GM19328 (cell line): Measurements from ENCODE around the gene RAB3C.

Source experiments
- ATAC-seq: cut with Tn5 transposase; IDR thresholded peaks from one replicate; pipeline ENCODE4 v1.9.1; 2021; ENCODE audit warnings: mild to moderate bottlenecking, moderate library complexity; ENCODE audit not compliant: unreplicated experiment

RAB3C gene

DNA sequence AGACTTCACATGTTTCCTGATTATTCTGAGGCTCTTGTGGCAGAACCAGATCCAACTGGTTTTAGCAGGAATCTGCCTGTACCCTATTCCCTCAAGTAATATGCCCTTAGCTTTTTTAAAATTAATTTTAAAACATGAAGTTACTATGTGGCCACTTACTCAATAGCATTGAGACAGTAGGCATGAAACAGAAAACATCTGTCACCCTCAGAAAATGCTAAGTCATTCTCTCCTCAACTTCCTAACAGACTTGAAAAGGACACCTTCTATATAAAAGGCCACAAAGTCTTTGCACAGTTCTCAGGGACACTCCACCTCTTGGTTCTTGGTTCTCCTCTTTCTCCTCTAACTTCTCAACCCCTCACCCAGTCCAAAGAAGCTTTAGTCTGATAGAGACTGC lies 277.8 kb downstream of the RAB3C start:
- ATAC-seq, result no peak

DNA sequence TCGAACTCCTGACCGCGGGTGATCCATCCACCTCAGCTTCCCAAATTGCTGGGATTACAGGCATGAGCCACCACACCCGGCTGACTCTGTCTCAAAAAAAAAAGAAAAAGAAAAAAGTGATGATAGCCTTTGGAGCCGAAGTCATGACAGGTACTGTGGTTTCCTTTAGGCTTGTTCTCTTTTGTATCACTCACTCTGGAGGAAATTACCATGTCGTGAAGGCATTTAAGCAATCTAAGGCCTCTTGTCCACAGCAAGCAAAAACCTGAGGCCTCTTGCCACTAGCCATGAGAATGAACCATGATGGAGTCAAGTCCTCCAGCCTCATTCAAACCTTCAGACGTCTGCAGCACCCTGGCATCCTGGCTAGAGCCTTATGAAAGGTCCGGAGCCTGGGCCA lies 286.1 kb downstream of the RAB3C start:
- no peak for ATAC-seq

DNA sequence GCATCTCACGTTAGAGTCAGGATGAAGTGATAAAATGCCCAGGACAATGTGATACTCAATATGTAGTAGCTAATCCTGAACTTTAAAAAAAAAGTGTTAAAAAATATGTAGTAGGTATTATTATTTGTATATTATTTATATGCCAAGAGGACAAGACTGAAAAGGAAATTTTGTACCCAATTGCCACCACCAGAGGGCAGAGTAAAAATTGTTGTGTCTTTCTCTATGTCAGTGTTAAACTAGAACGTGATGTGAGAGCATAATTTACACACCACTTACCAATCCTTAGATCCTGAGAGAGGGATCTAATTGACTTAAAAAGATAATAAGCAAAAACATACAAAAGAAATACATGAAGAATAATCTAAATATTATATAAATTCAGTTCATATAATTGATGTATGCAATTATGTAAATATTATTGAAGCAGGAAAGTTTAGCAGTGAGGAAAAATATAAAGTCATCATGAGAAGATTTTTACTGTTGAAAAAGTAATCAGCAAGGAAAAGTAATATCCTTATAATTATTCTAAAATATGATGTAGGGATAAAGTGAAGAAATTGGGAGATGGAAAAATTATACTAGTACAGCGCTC lies 288.9 kb downstream of the RAB3C start:
- ATAC-seq, result no peak

- ATAC-seq, result no peak
Measured at GRCh38 chr5:58872670-58873273, 289.9 kb downstream of the RAB3C start.

DNA sequence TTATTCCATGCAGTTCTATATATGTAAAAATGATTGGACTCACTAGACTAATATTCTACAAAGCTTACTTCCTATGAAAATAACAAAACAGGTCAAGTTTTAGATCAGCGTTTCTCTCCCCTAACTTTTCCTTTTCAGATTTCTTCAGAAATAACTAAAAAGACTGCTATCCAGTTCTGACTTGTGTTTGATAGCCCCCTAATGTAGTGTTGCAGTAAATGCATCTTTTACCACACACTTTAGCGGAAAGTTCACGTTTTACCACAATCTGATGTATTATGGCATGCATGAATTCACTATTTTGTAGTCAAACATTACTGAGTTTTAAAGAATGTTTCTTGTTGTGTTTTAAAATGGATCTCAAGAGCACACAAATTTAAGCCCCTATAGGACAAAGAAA lies 292.7 kb downstream of the RAB3C start:
- ATAC-seq, result no peak

DNA sequence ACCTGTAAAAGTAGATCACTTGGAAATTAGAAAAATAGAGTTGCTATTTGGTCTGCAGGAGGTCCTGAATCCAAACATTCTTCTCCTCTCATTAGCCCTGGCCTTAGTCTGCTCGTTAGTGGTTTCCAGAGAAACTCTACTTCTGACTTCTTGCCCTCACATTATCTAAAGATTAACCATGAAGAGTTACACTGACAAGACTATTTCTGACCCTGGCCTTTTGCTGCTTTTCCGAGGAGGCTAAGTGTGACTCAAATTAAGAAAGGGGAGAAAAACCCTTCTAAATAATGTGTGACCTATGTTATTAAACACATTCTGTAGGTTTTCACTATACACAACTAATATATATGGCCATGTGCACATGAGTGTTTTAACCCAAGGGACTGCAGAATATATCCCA lies 302.4 kb downstream of the RAB3C start:
- no peak for ATAC-seq

- ATAC-seq, result peak; percentile 66
Measured at GRCh38 chr5:58886315-58887207, 303.7 kb downstream of the RAB3C start.

- ATAC-seq, result no peak
Measured at GRCh38 chr5:58887311-58887710, 304.4 kb downstream of the RAB3C start.

DNA sequence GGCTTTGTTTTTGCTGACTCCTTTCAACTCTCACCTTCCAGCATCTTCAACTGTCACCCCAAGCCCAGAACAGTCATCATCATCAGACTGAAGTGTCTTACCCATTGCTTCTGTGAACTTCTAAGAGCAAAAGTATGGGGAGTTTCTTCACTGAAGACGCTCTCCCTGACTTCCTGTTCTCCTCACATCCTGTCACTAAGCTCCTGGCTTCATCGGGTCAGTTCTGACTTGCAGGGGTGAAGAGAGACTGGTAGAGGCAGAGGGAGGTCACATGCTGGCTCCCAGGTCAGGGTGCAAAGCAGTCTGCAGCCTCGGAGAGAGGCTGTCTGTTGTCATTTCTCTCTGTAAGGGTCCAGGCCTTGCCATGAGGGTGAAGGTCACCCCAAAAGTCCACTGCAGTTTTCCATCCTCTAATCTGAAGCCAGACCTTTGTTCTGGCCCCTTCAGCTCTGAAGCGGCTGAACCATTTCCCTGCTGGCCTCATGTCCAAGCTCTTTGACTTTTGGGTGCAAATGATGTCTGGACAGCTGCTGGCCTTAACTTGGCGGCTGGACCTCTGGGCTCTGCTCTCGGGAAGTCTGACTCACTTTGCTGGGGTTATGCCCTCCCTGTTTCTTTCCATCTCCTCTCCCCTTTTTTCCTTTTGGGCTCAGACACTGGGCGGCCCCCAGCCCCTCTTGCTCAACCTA lies 305.0 kb downstream of the RAB3C start:
- ATAC-seq, result no peak

GRCh38 chr5:58890265-58890664 lies 307.4 kb downstream of the RAB3C start:
- ATAC-seq, result no peak

DNA sequence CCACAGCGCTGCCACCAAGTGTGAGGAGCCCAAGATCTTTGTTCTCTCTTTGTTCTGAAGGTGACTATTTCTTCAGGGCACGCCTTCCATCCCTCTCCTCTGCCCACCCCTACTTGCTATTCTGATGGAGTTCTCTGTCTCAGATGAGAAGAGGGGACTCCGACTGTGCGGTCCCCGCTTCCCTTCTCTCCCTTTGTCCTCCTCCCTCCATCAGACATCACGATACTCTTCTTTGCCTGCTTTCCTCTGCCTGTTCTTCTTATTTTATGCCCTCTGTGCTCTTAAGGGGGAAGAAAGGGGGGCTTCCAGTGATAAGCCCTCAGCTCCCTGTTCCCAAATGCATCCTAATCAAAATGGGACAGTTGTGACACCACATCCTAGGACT lies 307.8 kb downstream of the RAB3C start:
- ATAC-seq, result no peak

GRCh38 chr5:58891086-58891970 lies 308.5 kb downstream of the RAB3C start:
- no peak for ATAC-seq

- ATAC-seq, result no peak
Measured at GRCh38 chr5:58891971-58892343, 309.1 kb downstream of the RAB3C start.

GRCh38 chr5:58893551-58893950 lies 310.7 kb downstream of the RAB3C start:
- ATAC-seq, result no peak

- no peak for ATAC-seq
Measured at GRCh38 chr5:58898006-58898405, 315.1 kb downstream of the RAB3C start.

DNA sequence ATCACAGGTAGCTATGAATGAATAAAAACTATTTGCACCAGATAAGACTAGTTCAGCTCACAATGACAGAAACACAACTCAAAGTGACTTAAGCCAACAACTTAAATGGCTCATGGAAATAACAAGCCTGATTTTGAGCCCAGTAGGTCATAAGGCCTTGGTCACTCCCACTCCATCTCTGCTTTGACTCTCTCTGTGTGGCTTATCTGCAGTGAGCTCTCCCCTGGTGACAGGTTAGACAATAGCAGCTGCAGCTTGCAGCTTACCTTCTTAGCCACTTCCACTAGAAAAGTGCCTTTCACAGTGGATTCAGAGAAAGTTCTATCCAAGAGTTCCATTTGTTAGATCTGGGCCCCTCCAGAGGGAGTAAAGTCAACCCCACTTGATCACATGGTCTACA lies 315.7 kb downstream of the RAB3C start:
- no peak for ATAC-seq

DNA sequence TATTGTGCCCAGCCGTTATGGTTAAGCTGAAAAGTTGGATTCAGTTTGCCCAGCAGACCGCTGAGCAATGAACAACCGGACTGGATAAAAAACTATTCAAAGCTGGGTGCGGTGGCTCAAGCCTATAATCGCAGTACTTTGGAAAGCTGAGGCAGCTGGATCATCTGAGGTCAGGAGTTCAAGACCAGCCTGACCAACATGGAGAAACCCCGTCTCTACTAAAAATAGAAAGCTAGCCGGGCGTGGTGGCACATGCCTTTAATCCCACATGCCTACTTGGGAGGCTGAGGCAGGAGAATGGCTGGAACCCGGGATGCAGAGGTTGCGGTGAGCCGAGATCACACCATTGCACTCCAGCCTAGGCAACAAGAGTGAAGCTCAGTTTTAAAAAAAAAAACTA lies 318.4 kb downstream of the RAB3C start:
- no peak for ATAC-seq

GRCh38 chr5:58902305-58902704 lies 319.4 kb downstream of the RAB3C start:
- ATAC-seq, result no peak

- no peak for ATAC-seq
Measured at GRCh38 chr5:58902765-58903164, 319.9 kb downstream of the RAB3C start.

DNA sequence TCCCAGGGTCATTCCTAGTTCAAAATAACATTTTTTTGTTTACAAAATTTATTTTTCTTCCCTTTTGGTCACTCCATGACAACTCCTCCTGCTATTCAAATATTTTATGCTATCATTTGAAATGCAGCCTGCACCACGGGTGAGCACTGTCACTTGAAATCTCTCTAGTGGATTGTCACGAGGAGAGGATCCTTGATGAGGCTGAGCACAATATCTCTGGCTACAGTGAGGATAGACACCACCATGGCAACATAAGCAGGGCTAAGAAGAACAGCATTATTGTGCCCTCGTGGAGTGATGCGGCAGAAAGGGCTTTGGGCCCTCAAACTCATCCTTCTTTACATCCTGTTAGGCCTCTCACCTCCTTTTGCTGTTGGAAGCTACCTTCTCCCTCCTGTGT lies 321.9 kb downstream of the RAB3C start:
- ATAC-seq, result no peak

GRCh38 chr5:58905944-58906343 lies 323.1 kb downstream of the RAB3C start:
- ATAC-seq, result no peak
